NT2/D1 (cell line): ENCODE results near the gene LPIN2.

Experiments used
- DNase-seq: peaks from one replicate; pipeline ENCODE4 v3.0.0-alpha.2; 2011; ENCODE audit warnings: low read depth, low spot score
- H3K27me3 ChIP-seq: 2 replicates; pipeline ENCODE4 v1.6.0; 2011; ENCODE audit warnings: mild to moderate bottlenecking; ENCODE audit not compliant: insufficient read length, insufficient read depth
- H3K36me3 ChIP-seq: 2 replicates; pipeline ENCODE4 v1.6.1; 2011; ENCODE audit warnings: mild to moderate bottlenecking, low read length, mixed read lengths; ENCODE audit not compliant: insufficient read depth, insufficient read length
- H3K4me1 ChIP-seq: 2 replicates; pipeline ENCODE4 v1.5.1; 2011; ENCODE audit not compliant: insufficient read depth, insufficient read length
- H3K4me3 ChIP-seq: 2 replicates; pipeline ENCODE4 v1.5.1; 2011; ENCODE audit warnings: low read depth; ENCODE audit not compliant: insufficient read length
- H3K9ac ChIP-seq: 2 replicates; pipeline ENCODE4 v1.6.0; 2011; ENCODE audit warnings: low read depth; ENCODE audit not compliant: insufficient read length
- H3K9me3 ChIP-seq: 2 replicates; pipeline ENCODE4 v1.5.1; 2011; ENCODE audit warnings: mild to moderate bottlenecking, low read length; ENCODE audit not compliant: insufficient read depth
- SUZ12 ChIP-seq: IDR thresholded peaks from 2 replicates; pipeline ENCODE4 v1.6.1; 2011; ENCODE audit not compliant: insufficient read length, insufficient read depth; ENCODE audit errors: extremely low read depth
- YY1 ChIP-seq: IDR thresholded peaks from 2 replicates; pipeline ENCODE4 v1.6.1; 2011; ENCODE audit not compliant: insufficient read length, insufficient read depth
- ZNF274 ChIP-seq: IDR thresholded peaks from 2 replicates; pipeline ENCODE4 v1.6.1; 2011; ENCODE audit warnings: mild to moderate bottlenecking, low read depth, low read length

LPIN2 gene

GRCh38 chr18:2978661-2979106 is 34.3 kb downstream of the LPIN2 start:
- Histone ChIP-seq H3K4me3 (no peak overlapping the region), H3K9ac (no peak overlapping the region), H3K27me3 (no peaks in the 10 kb centered on the region), H3K36me3 (no peaks in the 10 kb centered on the region), H3K4me1 (no peaks in the 10 kb centered on the region), H3K9me3 (no peaks in the 10 kb centered on the region)
- TF ChIP-seq SUZ12 (no peak), ZNF274 (no peak), YY1 (no peak)
- no peak for DNase-seq

DNA sequence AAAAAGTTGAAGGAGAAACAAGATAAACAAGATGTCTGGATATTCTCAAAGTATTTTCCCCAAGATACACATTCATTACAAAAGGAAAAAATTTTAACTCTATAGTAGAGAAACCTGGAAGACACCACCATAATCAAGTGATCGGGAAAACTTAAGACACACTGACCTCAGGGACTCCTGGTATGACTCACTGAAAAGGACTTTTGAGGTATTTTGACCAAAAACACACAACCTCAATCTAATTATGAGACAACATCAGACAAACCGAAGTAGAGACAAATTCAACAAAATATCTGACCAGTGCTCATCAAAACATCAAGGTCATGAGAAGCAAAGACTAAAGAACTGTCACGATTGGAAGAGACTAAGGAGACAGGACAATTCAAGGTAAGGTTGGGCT is 34.7 kb downstream of the LPIN2 start:
- H3K4me1 ChIP-seq: no peaks in the 10 kb centered on the region
- no peak overlapping the region for H3K9ac ChIP-seq
- H3K9me3 ChIP-seq: no peaks in the 10 kb centered on the region
- TF ChIP-seq SUZ12: no peak
- no peak for TF ChIP-seq YY1
- no peak for TF ChIP-seq ZNF274
- no peaks in the 10 kb centered on the region for H3K27me3 ChIP-seq
- no peaks in the 10 kb centered on the region for H3K36me3 ChIP-seq
- no peak overlapping the region for H3K4me3 ChIP-seq
- DNase-seq: no peak

- Histone ChIP-seq H3K9ac (no peak overlapping the region), H3K4me1 (no peaks in the 10 kb centered on the region), H3K4me3 (no peak overlapping the region), H3K36me3 (no peaks in the 10 kb centered on the region), H3K27me3 (no peaks in the 10 kb centered on the region), H3K9me3 (no peaks in the 10 kb centered on the region)
- no peak for DNase-seq
- TF ChIP-seq YY1: no peak
- no peak for TF ChIP-seq SUZ12
- no peak for TF ChIP-seq ZNF274
Measured at GRCh38 chr18:2976218-2977132, 36.5 kb downstream of the LPIN2 start.

- no peaks in the 10 kb centered on the region for H3K4me1 ChIP-seq
Measured at GRCh38 chr18:2974731-2975130, 38.2 kb downstream of the LPIN2 start.

DNA sequence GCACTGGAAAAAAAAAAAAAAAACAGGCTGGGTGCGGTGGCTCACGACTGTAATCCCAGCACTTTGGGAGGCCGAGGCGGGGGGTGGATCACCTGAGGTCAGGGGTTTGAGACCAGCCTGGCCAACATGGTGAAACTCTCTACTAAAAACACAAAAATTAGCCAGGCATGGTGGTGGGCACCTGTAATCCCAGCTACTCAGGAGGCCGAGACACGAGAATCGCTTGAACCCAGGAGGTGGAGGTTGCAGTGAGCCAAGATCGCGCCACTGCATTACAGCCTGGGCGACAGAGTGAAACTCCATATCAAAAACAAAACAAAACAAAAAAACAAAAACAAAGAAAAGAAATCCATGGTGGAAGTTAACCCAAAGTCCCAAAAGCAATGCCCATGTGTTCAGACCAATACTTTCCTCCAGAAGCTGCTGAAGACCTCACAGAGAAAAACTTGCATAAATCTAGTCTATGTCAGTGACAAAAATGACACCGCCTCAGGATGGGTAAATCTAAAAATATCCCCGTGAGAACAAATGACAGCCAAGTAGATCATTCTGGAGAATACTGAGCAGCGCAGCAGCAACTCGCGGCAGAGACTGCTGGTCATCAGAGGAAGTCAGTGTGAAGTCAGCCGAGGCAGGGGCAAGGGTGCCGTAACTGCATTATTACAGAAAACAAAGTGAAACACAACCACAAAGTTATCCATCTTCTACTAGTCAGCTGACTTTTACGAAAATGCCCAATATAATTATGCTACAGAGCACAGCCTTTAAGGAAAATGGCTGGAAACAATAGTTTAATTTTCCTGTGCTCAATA is 41.0 kb downstream of the LPIN2 start:
- no peak for DNase-seq
- Histone ChIP-seq H3K36me3 (no peaks in the 10 kb centered on the region), H3K4me3 (no peak overlapping the region), H3K27me3 (no peaks in the 10 kb centered on the region), H3K9me3 (no peaks in the 10 kb centered on the region), H3K9ac (no peak overlapping the region), H3K4me1 (no peaks in the 10 kb centered on the region)
- no peak for TF ChIP-seq ZNF274
- TF ChIP-seq SUZ12: no peak
- no peak for TF ChIP-seq YY1

More at GRCh38 chr18:2974731-2975130, 38.2 kb downstream of the LPIN2 start:
- Histone ChIP-seq H3K4me3 (no peak overlapping the region), H3K9ac (no peak overlapping the region), H3K27me3 (no peaks in the 10 kb centered on the region), H3K36me3 (no peaks in the 10 kb centered on the region), H3K9me3 (no peaks in the 10 kb centered on the region)
- DNase-seq: no peak
- TF ChIP-seq SUZ12 (no peak), ZNF274 (no peak), YY1 (no peak)

- no peaks in the 10 kb centered on the region for H3K36me3 ChIP-seq
- no peaks in the 10 kb centered on the region for H3K9me3 ChIP-seq
- H3K4me1 ChIP-seq: no peaks in the 10 kb centered on the region
- TF ChIP-seq YY1 (no peak), SUZ12 (no peak), ZNF274 (no peak)
- no peaks in the 10 kb centered on the region for H3K27me3 ChIP-seq
- DNase-seq: no peak
- no peak overlapping the region for H3K4me3 ChIP-seq
- no peak overlapping the region for H3K9ac ChIP-seq
Measured at GRCh38 chr18:2970772-2971659, 41.9 kb downstream of the LPIN2 start.
